HepG2 (cell line): Measurements from ENCODE around the gene FBXO24. TPM values are rescaled to one million over a fixed set of nuclear protein-coding genes. Genes with fewer than 3 reads are reported as not detected.

Experiments
- DR1 ChIP-seq: sonication (generic); formaldehyde crosslinking; IDR thresholded peaks from 2 replicates; pipeline ENCODE4 v1.8.0; 2021; ENCODE audit warnings: mild to moderate bottlenecking, missing genetic modification reagents, inconsistent platforms
- JUN ChIP-seq: sonication (generic); formaldehyde crosslinking; IDR thresholded peaks from 2 replicates; pipeline ENCODE4 v1.4.0; 2020; ENCODE audit warnings: mild to moderate bottlenecking, missing genetic modification reagents
- MTA1 ChIP-seq: sonication (generic); formaldehyde crosslinking; IDR thresholded peaks from 2 replicates; pipeline ENCODE4 v1.4.0; 2020; ENCODE audit warnings: missing genetic modification reagents, mild to moderate bottlenecking, borderline replicate concordance
- ONECUT2 ChIP-seq: sonication (generic); formaldehyde crosslinking; IDR thresholded peaks from 2 replicates; pipeline ENCODE4 v1.4.0; 2020; ENCODE audit warnings: missing genetic modification reagents
- PHF21A ChIP-seq: sonication (generic); formaldehyde crosslinking; IDR thresholded peaks from 2 replicates; pipeline ENCODE4 v1.5.0; 2020; ENCODE audit warnings: mild to moderate bottlenecking, missing genetic modification reagents
- PRMT3 ChIP-seq: sonication (generic); formaldehyde crosslinking; IDR thresholded peaks from 2 replicates; pipeline ENCODE4 v1.8.1; 2022; ENCODE audit warnings: low read depth, mild to moderate bottlenecking, moderate library complexity, missing genetic modification reagents, borderline replicate concordance
- SIX4 ChIP-seq: sonication (generic); formaldehyde crosslinking; IDR thresholded peaks from 2 replicates; pipeline ENCODE4 v1.4.0; 2020; ENCODE audit warnings: missing genetic modification reagents
- SNAI1 ChIP-seq: sonication (generic); formaldehyde crosslinking; IDR thresholded peaks from 2 replicates; pipeline ENCODE4 v1.5.0; 2020; ENCODE audit warnings: mild to moderate bottlenecking, missing genetic modification reagents, borderline replicate concordance
- XBP1 ChIP-seq: sonication (generic); formaldehyde crosslinking; IDR thresholded peaks from 2 replicates; pipeline ENCODE4 v1.5.0; 2020; ENCODE audit warnings: missing genetic modification reagents
- ZNF317 ChIP-seq: sonication (generic); formaldehyde crosslinking; IDR thresholded peaks from 2 replicates; pipeline ENCODE4 v1.5.0; 2020; ENCODE audit warnings: mild to moderate bottlenecking, missing genetic modification reagents
- ZNF557 ChIP-seq: sonication (generic); formaldehyde crosslinking; IDR thresholded peaks from 2 replicates; pipeline ENCODE4 v1.4.0; 2020; ENCODE audit warnings: missing genetic modification reagents
- ZNF788 ChIP-seq: sonication (generic); formaldehyde crosslinking; IDR thresholded peaks from 2 replicates; pipeline ENCODE4 v1.5.0; 2020; ENCODE audit warnings: mild to moderate bottlenecking, missing genetic modification reagents, borderline replicate concordance
- polyA plus RNA-seq, 8 experiments: library from polyadenylated mRNA; depleted of rRNA in 3 of 8; stranded (reverse) in 7 of 8; unstranded in 1 of 8; fragments of >200 nt; fragmentation: Illumina TruSeq in 4 of 8; extraction: Trizol in 4 of 8; gene quantifications; 2 replicates each; pipeline versions ENCODE4 v1.2.1 to v1.2.3, GENCODE V29; 2011 to 2016; ENCODE audit warnings: low read depth in 4 of 8, missing spikeins in 1 of 8, mixed read lengths in 1 of 8; ENCODE audit not compliant: insufficient read depth in 1 of 8
- total RNA-seq, 5 experiments: library from RNA; depleted of rRNA; stranded (reverse); fragments of >200 nt; fragmentation: Illumina TruSeq; extraction: Trizol; gene quantifications; 2 replicates each; pipeline ENCODE4 v1.2.3, GENCODE V29; 2016; ENCODE audit warnings: low read depth in 1 of 5
- TF ChIP-seq, protein P1 (sequence below): sonication (generic); formaldehyde crosslinking; IDR thresholded peaks from 2 replicates; pipeline ENCODE4 v1.5.0; 2020; ENCODE audit warnings: missing genetic modification reagents
- TF ChIP-seq, protein P2 (sequence below), 2 experiments: fragments of 450-650 bp in 1 of 2; sonication (generic) in 1 of 2; formaldehyde crosslinking in 1 of 2; IDR thresholded peaks; 2 replicates each; pipeline versions ENCODE4 v1.6.1 to v1.8.0; 2016 to 2022; ENCODE audit warnings: antibody characterized with exemption in 1 of 2, mild to moderate bottlenecking in 1 of 2, missing genetic modification reagents in 1 of 2

Gene FBXO24
- total and polyA plus RNA-seq, 2 of the 13 experiments (the other 11 are each of a cell fraction or from before 2014, with no cell fraction given), result 0.20 to 0.55 TPM

DNA sequence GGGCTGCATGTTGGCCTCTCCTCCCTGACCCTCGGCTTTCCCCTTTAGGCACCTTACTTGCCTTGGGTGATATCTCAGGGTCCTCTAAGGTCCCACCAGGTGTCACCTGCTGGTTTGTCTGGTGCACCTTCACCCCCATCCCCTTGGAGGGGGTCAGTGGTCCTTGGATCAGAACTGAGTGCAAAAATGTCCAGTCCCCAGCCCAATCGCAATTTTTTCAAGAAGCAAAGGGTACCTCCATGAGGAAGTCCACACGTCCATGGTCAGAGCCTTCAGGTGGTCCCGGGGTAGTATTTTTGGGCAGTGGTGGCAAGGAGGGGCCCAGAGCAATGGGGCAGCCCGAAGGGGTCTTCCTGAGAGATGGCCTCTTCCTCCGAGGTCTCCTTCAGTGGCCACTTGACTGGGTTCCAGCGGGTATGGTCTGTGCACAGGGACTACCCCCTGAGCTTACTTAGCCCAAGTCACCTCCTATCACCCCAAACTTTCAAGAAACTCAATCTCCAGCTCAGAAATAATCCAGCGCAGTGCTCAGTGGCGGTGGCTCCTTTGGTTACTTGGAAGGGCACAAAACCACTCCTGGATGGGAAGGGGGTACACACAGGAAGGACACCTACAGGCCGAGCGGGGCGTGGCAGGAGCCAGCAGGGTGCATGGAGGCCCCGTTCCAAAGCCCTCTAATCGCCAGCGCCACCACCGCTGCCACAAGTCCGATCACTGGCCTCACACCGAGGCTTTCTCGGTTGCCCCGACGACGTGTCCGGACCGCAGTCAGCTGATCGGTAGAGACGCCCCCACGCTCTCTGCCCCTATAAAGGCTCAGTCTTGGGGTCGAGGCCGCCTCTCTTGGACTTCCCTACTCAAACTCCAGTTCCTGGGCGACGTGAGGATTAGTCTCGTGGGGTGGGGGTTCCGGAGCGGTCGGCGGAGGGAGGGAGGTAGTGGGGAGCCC, 17.0 kb upstream of the FBXO24 start (continued):
- TF ChIP-seq PRMT3 (CRISPR knock-in tag) (no peak), PHF21A (CRISPR knock-in tag) (peak; percentile 38; the same call in 1 of the 2 replicates), SIX4 (CRISPR knock-in tag) (no peak), XBP1 (CRISPR knock-in tag) (peak; percentile 26; the same call in 1 of the 2 replicates), SNAI1 (CRISPR knock-in tag) (0 out of 2 replicates have a peak, but pooled peaks have one; percentile 21), MTA1 (CRISPR knock-in tag) (no peak; the same call in 1 of the 2 replicates), ZNF557 (CRISPR knock-in tag) (0 out of 2 replicates have a peak, but pooled peaks have one; percentile 15), ZNF317 (CRISPR knock-in tag) (no peak; the same call in 1 of the 2 replicates), JUN (CRISPR knock-in tag) (peak; percentile 54; the same call in 1 of the 2 replicates), ZNF788 (CRISPR knock-in tag) (peak; percentile 89; the same call in 1 of the 2 replicates), DR1 (CRISPR knock-in tag) (peak; percentile 63; the same call in 1 of the 2 replicates), ONECUT2 (no peak)
- TF ChIP-seq, protein P1, sequence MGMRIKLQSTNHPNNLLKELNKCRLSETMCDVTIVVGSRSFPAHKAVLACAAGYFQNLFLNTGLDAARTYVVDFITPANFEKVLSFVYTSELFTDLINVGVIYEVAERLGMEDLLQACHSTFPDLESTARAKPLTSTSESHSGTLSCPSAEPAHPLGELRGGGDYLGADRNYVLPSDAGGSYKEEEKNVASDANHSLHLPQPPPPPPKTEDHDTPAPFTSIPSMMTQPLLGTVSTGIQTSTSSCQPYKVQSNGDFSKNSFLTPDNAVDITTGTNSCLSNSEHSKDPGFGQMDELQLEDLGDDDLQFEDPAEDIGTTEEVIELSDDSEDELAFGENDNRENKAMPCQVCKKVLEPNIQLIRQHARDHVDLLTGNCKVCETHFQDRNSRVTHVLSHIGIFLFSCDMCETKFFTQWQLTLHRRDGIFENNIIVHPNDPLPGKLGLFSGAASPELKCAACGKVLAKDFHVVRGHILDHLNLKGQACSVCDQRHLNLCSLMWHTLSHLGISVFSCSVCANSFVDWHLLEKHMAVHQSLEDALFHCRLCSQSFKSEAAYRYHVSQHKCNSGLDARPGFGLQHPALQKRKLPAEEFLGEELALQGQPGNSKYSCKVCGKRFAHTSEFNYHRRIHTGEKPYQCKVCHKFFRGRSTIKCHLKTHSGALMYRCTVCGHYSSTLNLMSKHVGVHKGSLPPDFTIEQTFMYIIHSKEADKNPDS, result peak; percentile 6; the same call in 1 of the 2 replicates
- TF ChIP-seq, protein P2, sequence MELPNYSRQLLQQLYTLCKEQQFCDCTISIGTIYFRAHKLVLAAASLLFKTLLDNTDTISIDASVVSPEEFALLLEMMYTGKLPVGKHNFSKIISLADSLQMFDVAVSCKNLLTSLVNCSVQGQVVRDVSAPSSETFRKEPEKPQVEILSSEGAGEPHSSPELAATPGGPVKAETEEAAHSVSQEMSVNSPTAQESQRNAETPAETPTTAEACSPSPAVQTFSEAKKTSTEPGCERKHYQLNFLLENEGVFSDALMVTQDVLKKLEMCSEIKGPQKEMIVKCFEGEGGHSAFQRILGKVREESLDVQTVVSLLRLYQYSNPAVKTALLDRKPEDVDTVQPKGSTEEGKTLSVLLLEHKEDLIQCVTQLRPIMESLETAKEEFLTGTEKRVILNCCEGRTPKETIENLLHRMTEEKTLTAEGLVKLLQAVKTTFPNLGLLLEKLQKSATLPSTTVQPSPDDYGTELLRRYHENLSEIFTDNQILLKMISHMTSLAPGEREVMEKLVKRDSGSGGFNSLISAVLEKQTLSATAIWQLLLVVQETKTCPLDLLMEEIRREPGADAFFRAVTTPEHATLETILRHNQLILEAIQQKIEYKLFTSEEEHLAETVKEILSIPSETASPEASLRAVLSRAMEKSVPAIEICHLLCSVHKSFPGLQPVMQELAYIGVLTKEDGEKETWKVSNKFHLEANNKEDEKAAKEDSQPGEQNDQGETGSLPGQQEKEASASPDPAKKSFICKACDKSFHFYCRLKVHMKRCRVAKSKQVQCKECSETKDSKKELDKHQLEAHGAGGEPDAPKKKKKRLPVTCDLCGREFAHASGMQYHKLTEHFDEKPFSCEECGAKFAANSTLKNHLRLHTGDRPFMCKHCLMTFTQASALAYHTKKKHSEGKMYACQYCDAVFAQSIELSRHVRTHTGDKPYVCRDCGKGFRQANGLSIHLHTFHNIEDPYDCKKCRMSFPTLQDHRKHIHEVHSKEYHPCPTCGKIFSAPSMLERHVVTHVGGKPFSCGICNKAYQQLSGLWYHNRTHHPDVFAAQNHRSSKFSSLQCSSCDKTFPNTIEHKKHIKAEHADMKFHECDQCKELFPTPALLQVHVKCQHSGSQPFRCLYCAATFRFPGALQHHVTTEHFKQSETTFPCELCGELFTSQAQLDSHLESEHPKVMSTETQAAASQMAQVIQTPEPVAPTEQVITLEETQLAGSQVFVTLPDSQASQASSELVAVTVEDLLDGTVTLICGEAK (IDR thresholded peaks at IDR 0.05), result no peak
- TF ChIP-seq, protein P2 (CRISPR knock-in tag; IDR thresholded peaks at IDR 0.05), result no peak
